Endothelial cell of umbilical vein (primary cell): ENCODE measurements around the gene NPDC1. TPM values are rescaled to one million over a fixed set of nuclear protein-coding genes. Genes with fewer than 3 reads are reported as not detected.
A peak's percentile ranks its signal among the peaks of the same experiment; 100 is the strongest.

Source experiments
- BruUV-seq: library from RNA; stranded (reverse); fragments of 400-500 nt; replicated peaks from 2 replicates; lab custom pipeline; 2021; lab: Mats Ljungman, UMichigan
- CTCF ChIA-PET: fragments of 300-600, 350-600 bp; sonication (Branson Sonifier 250); formaldehyde crosslinking; loops from one replicate; lab custom pipeline; 2021; ENCODE audit warnings: antibody characterized with exemption, inconsistent platforms; lab: Charles Lee
- POLR2A ChIA-PET: fragments of 300-600, 350-600 bp; sonication (Branson Sonifier 250); formaldehyde crosslinking; loops from one replicate; lab custom pipeline; 2021; ENCODE audit warnings: antibody characterized with exemption, inconsistent platforms; lab: Charles Lee
- DNase-seq: peaks from one replicate; pipeline ENCODE4 v3.0.0-alpha.2; 2011; ENCODE audit warnings: low read depth, low spot score
- FAIRE-seq: peaks from 2 replicates; lab custom pipeline; 2011; peaks lifted over from hg19 to GRCh38; lab: Jason Lieb, UNC
- H2AFZ ChIP-seq: 2 replicates; pipeline ENCODE4 v1.6.0; 2012; ENCODE audit warnings: low read depth, low read length, control low read depth, inconsistent platforms
- H3K27ac ChIP-seq: 2 replicates; pipeline ENCODE4 v1.5.1; 2011; ENCODE audit warnings: low read depth, mild to moderate bottlenecking, control low read depth, low read length, moderate library complexity; ENCODE audit not compliant: insufficient read depth
- H3K27me3 ChIP-seq, 2 experiments: 2 replicates each; pipeline versions ENCODE4 v1.6.0 to v1.6.1; 2011; ENCODE audit warnings: low read length in 2 of 2, mixed read lengths in 1 of 2; ENCODE audit not compliant: control insufficient read depth in 2 of 2, insufficient read depth in 2 of 2
- H3K36me3 ChIP-seq, 2 experiments: 2 replicates in 1 of 2; 3 replicates in 1 of 2; pipeline ENCODE4 v1.5.1; 2011; ENCODE audit warnings: low read length in 2 of 2, mild to moderate bottlenecking in 1 of 2, moderate library complexity in 1 of 2; ENCODE audit not compliant: control insufficient read depth in 2 of 2, insufficient read depth in 2 of 2; ENCODE audit errors: extremely low read depth in 1 of 2
- H3K4me1 ChIP-seq: 3 replicates; pipeline ENCODE4 v1.5.1; 2011; ENCODE audit warnings: mild to moderate bottlenecking, low read length; ENCODE audit not compliant: control insufficient read depth, insufficient read depth; ENCODE audit errors: extremely low read depth
- H3K4me2 ChIP-seq: 2 replicates; pipeline ENCODE4 v1.6.1; 2011; ENCODE audit warnings: low read length, control low read depth, mixed read lengths; ENCODE audit not compliant: insufficient read depth
- H3K4me3 ChIP-seq, 3 experiments: fragments of 200-600 bp in 1 of 3; sonication (generic), shearing (Covaris generic) in 1 of 3; replicated peaks in 1 of 3; 2 replicates each; pipeline ENCODE4 v1.5.1; 2011 to 2016; ENCODE audit warnings: control low read depth in 3 of 3, low read length in 3 of 3, mild to moderate bottlenecking in 2 of 3, inconsistent platforms in 1 of 3, low read depth in 1 of 3, moderate library complexity in 1 of 3; ENCODE audit not compliant: insufficient read depth in 1 of 3
- H3K79me2 ChIP-seq: 2 replicates; pipeline ENCODE4 v1.6.0; 2012; ENCODE audit warnings: low read length, inconsistent platforms; ENCODE audit not compliant: control insufficient read depth, insufficient read depth
- H3K9ac ChIP-seq: replicated peaks from 2 replicates; pipeline ENCODE3; 2011; ENCODE audit warnings: low read length, control low read depth; ENCODE audit not compliant: insufficient read depth; ENCODE audit errors: extremely low read depth
- H3K9me1 ChIP-seq: replicated peaks from 3 replicates; pipeline ENCODE4 v1.6.0; 2011; ENCODE audit warnings: mild to moderate bottlenecking, low read length; ENCODE audit not compliant: control insufficient read depth, insufficient read depth; ENCODE audit errors: extremely low read depth
- H3K9me3 ChIP-seq: replicated peaks from 2 replicates; pipeline ENCODE4 v1.5.1; 2012; ENCODE audit warnings: low read length, inconsistent platforms; ENCODE audit not compliant: control insufficient read depth, insufficient read depth
- H4K20me1 ChIP-seq: replicated peaks from 2 replicates; pipeline ENCODE3; 2011; ENCODE audit warnings: mild to moderate bottlenecking, low read length; ENCODE audit not compliant: control insufficient read depth, insufficient read depth; ENCODE audit errors: extremely low read depth
- CTCF ChIP-seq, 2 donors: IDR thresholded peaks; 1 replicate in 1 of 2; 2 replicates in 1 of 2; pipeline ENCODE4 v1.5.1; 2011; ENCODE audit warnings: low read length in 2 of 2, mild to moderate bottlenecking in 2 of 2, moderate library complexity in 2 of 2, control low read depth in 1 of 2, inconsistent platforms in 1 of 2, low read depth in 1 of 2; ENCODE audit not compliant: insufficient read depth in 1 of 2; ENCODE audit errors: extremely low read depth in 1 of 2
- EZH2 ChIP-seq: IDR thresholded peaks from 2 replicates; pipeline ENCODE4 v1.6.1; 2012; ENCODE audit warnings: borderline replicate concordance, low read depth, mild to moderate bottlenecking, moderate library complexity, low read length, inconsistent platforms; ENCODE audit not compliant: severe bottlenecking
- FOS ChIP-seq: IDR thresholded peaks from 2 replicates; pipeline ENCODE4 v1.6.1; 2011; ENCODE audit warnings: mild to moderate bottlenecking, low read length, moderate library complexity, borderline replicate concordance; ENCODE audit not compliant: insufficient read depth
- GATA2 ChIP-seq: IDR thresholded peaks from 2 replicates; pipeline ENCODE4 v1.7.0; 2011; ENCODE audit warnings: low read depth, mild to moderate bottlenecking, moderate library complexity, mixed read lengths, low read length; ENCODE audit not compliant: insufficient read length, insufficient read depth
- JUN ChIP-seq: IDR thresholded peaks from 2 replicates; pipeline ENCODE4 v1.6.1; 2011; ENCODE audit warnings: borderline replicate concordance, low read depth; ENCODE audit not compliant: insufficient read length, insufficient read depth
- MYC ChIP-seq: IDR thresholded peaks from one replicate; pipeline ENCODE4 v1.6.1; 2011; ENCODE audit warnings: mild to moderate bottlenecking, low read depth, low read length
- POLR2A ChIP-seq: IDR thresholded peaks from 2 replicates; pipeline ENCODE4 v1.6.1; 2012; ENCODE audit warnings: low read depth, mild to moderate bottlenecking, control low read depth, low read length
- POLR2AphosphoS5 ChIP-seq: IDR thresholded peaks from 2 replicates; pipeline ENCODE4 v1.6.1; 2012; ENCODE audit warnings: low read depth, mild to moderate bottlenecking, control low read depth, low read length, moderate library complexity; ENCODE audit not compliant: insufficient read depth
- dilution Hi-C: fragments of 300-500 bp; cut with MboI; formaldehyde crosslinking; loops from one replicate; pipeline ENCODE4 v1.15.0; 2019; ENCODE audit warnings: low sequenced_read_pairs; ENCODE audit not compliant: extremely low pct_ligation_motif_present
- intact Hi-C: fragments of 100-400 bp; cut with micrococcal nuclease; formaldehyde crosslinking; loops from one replicate; pipeline ENCODE4 v1.10.0; 2022
- polyA plus RNA-seq, 4 experiments: library from polyadenylated mRNA; depleted of rRNA in 3 of 4; stranded (reverse) in 3 of 4; unstranded in 1 of 4; fragments of >200 nt; gene quantifications; 2 replicates each; pipeline versions ENCODE4 v1.2.1 to v1.2.3, GENCODE V29; 2011 to 2012; ENCODE audit warnings: missing spikeins in 1 of 4
- total RNA-seq: library from RNA; stranded (reverse); gene quantifications from 2 replicates; pipeline ENCODE4 v1.2.3, GENCODE V29; 2021
- TF ChIP-seq, protein P1 (sequence below): IDR thresholded peaks from 2 replicates; pipeline ENCODE4 v1.6.1; 2011; ENCODE audit not compliant: insufficient read depth, insufficient read length

The NPDC1 gene
- total and polyA plus RNA-seq, 2 donors (not counting 3 experiments of a cell fraction or from before 2014, with no cell fraction given): 115 to 181 TPM

DNA sequence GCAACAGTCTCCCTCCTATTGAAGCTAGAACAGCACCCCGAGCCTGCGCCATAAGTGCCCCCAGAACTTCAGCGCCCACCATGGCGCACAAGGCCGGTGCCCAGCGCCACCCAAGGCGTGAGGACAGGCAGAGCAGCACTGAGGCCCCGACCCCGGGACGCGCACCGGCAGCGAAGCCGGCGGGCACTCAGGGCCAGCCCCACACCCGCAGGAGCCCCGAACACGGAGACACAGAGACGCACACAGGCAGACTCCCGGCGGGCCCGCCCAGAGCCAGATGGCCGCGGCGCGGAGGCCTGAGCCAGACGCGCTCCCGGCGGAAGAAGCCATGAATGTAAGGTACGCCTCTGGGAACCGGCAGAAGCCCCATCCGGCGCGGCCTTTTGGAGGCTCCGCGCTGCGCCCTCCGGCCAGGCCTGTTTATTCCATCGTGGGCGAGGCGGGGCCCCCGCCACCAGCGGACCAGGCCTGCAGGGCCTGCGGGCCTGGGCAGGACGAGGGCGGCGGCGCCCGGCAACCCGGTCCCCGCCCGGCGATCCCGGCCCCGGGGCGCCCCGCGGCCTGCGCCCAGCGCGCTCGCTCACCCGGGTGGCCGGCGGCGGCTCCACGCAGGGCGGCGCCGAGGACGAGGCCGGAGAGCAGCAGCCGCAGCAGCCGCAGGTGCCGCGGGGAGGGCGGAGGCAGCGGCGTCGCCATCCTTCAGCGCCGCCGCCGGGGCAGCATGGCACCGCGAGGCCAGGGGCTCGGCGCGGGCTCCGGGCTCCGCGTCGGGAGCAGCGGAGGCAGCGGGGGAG lies 486 bp downstream of the NPDC1 start:
- peak overlapping the region; percentile 56 for H3K4me2 ChIP-seq
- no peaks in the 10 kb centered on the region for H4K20me1 ChIP-seq
- peaks cover 0 to 3% of the 10 kb centered on the region in 2 experiments for H3K27me3 ChIP-seq
- H3K4me3 ChIP-seq: peak overlapping the region; percentile 44 to 57 (median 54)
- TF ChIP-seq POLR2A (no peak), GATA2 (no peak), POLR2AphosphoS5 (no peak), JUN (no peak), FOS (no peak), EZH2 (no peak), MYC (no peak), CTCF (IDR thresholded peaks at IDR 0.05; ENCODE audit: extremely low read depth in 1 of 2, insufficient read depth in 1 of 2, low read depth in 1 of 2, low read length in 2 of 2) (no peak)
- TF ChIP-seq, protein P1, sequence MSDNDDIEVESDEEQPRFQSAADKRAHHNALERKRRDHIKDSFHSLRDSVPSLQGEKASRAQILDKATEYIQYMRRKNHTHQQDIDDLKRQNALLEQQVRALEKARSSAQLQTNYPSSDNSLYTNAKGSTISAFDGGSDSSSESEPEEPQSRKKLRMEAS: no peak
- DNase-seq (peak; percentile 40), FAIRE-seq (peak; percentile 63)
- no peaks in the 10 kb centered on the region for H3K9me3 ChIP-seq
- ChIA-PET POLR2A (no interaction called here), CTCF (interaction anchor here (1.3 to 5.2 kb wide), 8 partner anchors 10 to 259 kb away, joined by 4 to 58 read pairs (median 11); no protein-coding TSS in a partner anchor)
- peak overlapping the region; percentile 98 for H2AFZ ChIP-seq
- intact Hi-C loops (loop anchor here (1.0 to 2.0 kb wide), 4 partner anchors 17 to 182 kb away; partner anchors contain the start of genes ABCA2, MAN1B1 and RNF224), dilution Hi-C loops (no loop called here)
- peaks cover 33% of the 10 kb centered on the region for H3K79me2 ChIP-seq
- H3K9ac ChIP-seq: peak overlapping the region; percentile 36
- BruUV-seq: no TSS peak
- H3K4me1 ChIP-seq: peaks cover 41% of the 10 kb centered on the region
- H3K27ac ChIP-seq: no peak overlapping the region
- no peaks in the 10 kb centered on the region for H3K9me1 ChIP-seq
- H3K36me3 ChIP-seq: peaks cover 0 to 2% of the 10 kb centered on the region in 2 experiments
